HG02798 (cell line): Measurements from ENCODE around the gene SPTLC1.

Source experiments
- ATAC-seq: cut with Tn5 transposase; IDR thresholded peaks from one replicate; pipeline ENCODE4 v1.9.1; 2021; ENCODE audit warnings: mild to moderate bottlenecking; ENCODE audit not compliant: unreplicated experiment, poor library complexity

Gene SPTLC1

DNA sequence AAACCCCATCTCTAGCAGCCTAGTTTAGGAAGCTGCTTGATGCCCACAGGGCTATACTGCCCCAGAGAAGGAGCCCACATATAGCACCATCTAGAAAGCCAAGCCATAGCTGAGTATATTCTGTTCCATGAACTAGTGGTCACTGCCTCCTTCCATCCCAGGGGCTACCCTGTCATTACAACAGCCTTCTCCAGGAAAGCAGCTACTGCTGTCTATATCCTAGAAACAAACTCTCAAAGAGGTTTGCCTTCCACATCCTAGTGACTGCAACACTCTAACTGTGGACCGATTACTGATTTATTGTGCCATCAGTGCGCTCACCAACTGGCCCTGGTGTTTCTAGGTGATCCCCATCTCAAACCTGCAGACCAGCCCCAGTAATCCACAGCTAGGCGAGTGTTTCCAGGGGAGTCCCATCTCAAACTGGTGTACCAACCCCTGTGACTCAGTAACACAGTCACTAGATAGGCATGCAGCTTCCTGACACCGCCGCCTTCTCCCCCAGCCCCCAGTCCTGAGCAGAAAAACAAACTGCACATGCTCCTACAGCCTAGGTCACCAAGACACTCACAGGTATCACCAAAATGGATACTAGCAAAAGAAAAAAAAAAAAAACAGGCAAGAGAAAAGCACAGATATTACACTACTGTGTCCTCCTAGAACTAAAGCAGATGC lies 14.8 kb downstream of the SPTLC1 start:
- ATAC-seq, result no peak

DNA sequence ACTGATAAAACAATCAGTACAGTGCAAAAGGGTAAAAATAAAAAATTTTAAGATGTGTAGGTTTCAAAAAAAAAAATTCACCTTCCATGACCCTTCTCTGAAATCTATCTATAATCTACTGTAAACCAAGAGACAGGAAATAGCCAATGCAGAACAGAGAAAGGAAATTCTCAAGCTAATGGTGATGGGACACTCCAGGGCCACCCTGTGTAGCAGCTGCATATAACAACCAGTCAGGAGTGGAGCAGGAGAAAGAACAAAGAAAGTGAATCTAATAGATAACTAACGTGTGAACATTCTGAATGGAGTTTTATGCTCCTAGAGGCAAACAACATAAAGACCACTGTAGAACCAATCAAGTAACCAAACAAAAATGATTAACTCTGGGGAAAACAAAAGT lies 16.6 kb downstream of the SPTLC1 start:
- ATAC-seq, result peak; percentile 67

GRCh38 chr9:92097997-92098482 lies 17.2 kb downstream of the SPTLC1 start:
- peak; percentile 59 for ATAC-seq

- ATAC-seq, result no peak
Observed at GRCh38 chr9:92095236-92095635, 20.0 kb downstream of the SPTLC1 start.

- ATAC-seq, result no peak
Observed at GRCh38 chr9:92094655-92095054, 20.6 kb downstream of the SPTLC1 start.

DNA sequence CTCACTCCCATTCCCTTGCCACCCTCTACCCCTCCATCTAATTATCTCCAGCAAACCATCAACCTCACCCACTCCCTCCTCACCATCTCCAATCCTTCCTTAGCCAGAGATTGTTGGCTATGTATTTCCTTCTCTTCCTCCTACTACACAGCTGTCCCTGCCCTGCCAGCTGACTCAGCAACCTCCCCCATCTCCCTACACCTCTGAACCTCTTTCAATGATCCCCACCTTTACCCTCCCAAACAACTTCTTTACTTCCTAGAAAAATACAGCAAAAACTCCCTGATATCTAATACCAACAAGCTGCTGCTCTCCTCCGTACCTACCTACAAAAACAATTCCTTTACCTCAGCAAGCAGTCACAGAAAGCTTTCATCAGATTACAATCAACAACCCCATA lies 37.3 kb downstream of the SPTLC1 start:
- no peak for ATAC-seq

GRCh38 chr9:92071634-92072033 lies 43.6 kb downstream of the SPTLC1 start:
- no peak for ATAC-seq

GRCh38 chr9:92066168-92066567 lies 49.0 kb downstream of the SPTLC1 start:
- ATAC-seq, result no peak

- no peak for ATAC-seq
Observed at GRCh38 chr9:92064711-92065110, 50.5 kb downstream of the SPTLC1 start.

GRCh38 chr9:92061184-92061583 lies 54.0 kb downstream of the SPTLC1 start:
- no peak for ATAC-seq

DNA sequence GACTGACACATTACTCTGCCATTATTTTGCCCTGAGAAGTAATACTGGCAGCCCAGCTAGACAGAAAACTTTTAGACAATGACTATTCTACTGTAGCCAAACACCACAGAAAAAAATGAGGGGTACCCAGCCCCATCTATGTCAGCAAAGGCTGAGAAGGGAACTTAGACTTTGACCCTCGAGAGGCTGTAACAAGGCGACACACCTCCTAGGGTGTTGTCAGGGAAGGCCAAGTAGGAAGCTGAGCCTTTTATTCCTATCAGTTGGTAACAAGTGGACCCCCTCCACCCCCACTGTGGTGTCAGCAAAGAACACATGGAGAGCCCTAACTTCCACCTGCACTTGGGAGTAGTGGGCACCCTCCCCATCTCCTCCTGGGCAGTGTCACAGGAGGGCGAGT lies 55.6 kb downstream of the SPTLC1 start:
- no peak for ATAC-seq

DNA sequence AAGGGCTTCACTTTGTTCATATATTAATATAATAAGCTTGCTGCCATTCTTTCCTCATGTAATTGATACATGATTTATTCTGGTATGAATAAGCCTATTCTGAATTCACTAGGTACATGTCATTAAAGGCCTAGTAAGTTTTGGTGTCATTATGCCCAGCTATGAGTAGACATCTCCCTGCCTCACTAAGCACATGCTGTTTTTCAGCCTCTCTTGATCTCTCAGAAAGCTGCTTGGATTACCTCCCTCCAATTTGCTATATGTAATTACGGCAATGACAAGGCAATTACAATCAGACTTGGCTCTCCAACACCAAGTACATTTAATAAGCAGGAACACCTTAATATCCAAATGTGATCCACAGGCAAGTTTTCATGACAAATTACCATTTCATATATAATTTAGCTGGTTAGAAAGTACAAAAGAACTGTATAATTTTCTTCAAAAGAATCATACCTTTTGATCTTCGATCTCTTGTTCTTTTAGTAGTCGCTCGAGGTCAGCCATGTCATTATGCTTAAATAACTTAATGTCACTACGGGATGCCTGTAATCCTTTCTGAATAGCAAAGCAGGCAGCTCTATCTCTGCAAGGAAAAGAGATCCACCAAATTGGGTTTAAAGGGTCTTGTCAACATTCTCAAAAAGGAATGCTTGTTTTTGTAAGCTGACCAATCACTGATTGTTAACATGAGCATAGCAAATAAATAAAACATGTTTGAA lies 56.3 kb downstream of the SPTLC1 start:
- ATAC-seq, result no peak

GRCh38 chr9:92058026-92058425 lies 57.2 kb downstream of the SPTLC1 start:
- no peak for ATAC-seq

GRCh38 chr9:92057226-92057625 lies 58.0 kb downstream of the SPTLC1 start:
- ATAC-seq, result no peak

- ATAC-seq, result no peak
Observed at GRCh38 chr9:92055624-92056023, 59.6 kb downstream of the SPTLC1 start.

- no peak for ATAC-seq
Observed at GRCh38 chr9:92048924-92049625, 66.1 kb downstream of the SPTLC1 start.

DNA sequence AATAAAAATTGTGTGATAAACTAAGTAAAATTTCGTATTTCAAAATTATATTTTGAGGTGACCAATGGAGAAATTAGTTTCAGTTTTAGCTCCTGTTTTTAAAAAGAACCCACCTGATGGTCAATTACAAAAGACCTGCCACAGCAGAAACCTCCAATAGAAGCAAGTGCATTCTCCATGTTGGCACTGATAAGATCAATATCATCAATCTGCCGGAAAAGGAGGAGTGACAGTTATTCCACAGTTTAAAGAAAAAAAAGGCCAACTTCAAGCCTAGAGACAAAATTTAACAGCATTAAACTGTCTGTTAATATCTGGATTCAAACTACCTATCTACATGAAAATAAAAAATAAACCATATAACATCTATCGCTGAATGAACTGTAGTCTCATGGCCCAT lies 67.7 kb downstream of the SPTLC1 start:
- no peak for ATAC-seq

- no peak for ATAC-seq
Observed at GRCh38 chr9:92046676-92047075, 68.5 kb downstream of the SPTLC1 start.

DNA sequence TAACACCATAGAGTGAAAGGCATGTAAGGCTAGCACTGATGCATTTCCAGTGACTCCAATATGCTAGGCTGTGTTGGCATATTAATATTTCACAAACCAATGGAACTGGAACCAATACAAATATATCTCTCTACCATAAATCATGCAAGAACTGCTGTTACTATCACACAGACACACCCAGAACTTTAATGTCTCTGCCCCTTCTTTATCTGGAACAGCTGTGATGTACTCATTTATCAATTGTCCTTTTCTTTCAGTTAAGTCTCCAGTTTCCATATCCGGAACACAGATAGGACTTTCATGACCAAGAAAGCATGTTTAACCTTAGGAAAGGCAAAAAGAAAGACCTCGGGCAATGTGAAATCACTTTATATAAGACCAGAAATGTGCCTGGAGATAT lies 70.3 kb downstream of the SPTLC1 start:
- ATAC-seq, result no peak

GRCh38 chr9:92043002-92043401 lies 72.2 kb downstream of the SPTLC1 start:
- ATAC-seq, result no peak

DNA sequence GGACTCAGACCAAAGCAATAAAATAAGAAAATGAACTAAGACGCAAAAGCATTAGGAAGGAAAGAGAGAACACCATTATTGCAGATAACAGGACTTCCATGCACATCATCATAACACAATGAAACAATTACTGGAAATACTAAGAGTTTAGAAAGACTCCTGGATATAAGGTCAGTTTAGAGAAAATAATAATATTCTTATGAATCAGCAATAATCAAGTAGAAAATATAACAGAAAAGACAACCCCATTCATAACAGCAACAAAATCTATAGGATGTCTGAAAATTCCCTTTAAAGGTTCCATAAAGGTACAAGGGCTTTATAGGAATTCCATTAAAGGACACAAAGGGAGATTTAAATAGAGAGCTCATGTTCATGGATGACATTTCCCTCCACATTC lies 73.0 kb downstream of the SPTLC1 start:
- no peak for ATAC-seq
